HCT116 (cell line): ENCODE data around the gene BRINP3.

Experiments
- EZH2 ChIP-seq: fragments of 200-600 bp; sonication (generic); IDR thresholded peaks from 2 replicates; pipeline ENCODE4 v1.6.1; 2017; ENCODE audit warnings: antibody characterized with exemption, mixed run types
- JUND ChIP-seq: IDR thresholded peaks from 2 replicates; pipeline ENCODE4 v1.6.1; 2012
- YY1 ChIP-seq: IDR thresholded peaks from 2 replicates; pipeline ENCODE4 v1.6.1; 2011; ENCODE audit warnings: low read length, low read depth, moderate library complexity, mild to moderate bottlenecking; ENCODE audit not compliant: insufficient replicate concordance; ENCODE audit errors: extremely low read depth
- TF ChIP-seq, protein P1 (sequence below), 3 experiments: fragments of 200-600 bp in 1 of 3; sonication (generic) in 1 of 3; IDR thresholded peaks in 2 of 3; conservative IDR thresholded peaks in 1 of 3; 2 replicates each; pipeline ENCODE4 v1.5.1; 2012 to 2017; ENCODE audit warnings: low read depth in 2 of 3, low read length in 2 of 3, antibody characterized with exemption in 1 of 3, borderline replicate concordance in 1 of 3, control low read depth in 1 of 3, mild to moderate bottlenecking in 1 of 3, mixed read lengths in 1 of 3, mixed run types in 1 of 3, moderate library complexity in 1 of 3; ENCODE audit not compliant: insufficient read depth in 1 of 3
- TF ChIP-seq, protein P2 (sequence below): IDR thresholded peaks from 2 replicates; pipeline ENCODE4 v1.6.1; 2011; ENCODE audit warnings: mild to moderate bottlenecking, low read length, moderate library complexity; ENCODE audit not compliant: insufficient replicate concordance; ENCODE audit errors: extremely low read depth

DNA sequence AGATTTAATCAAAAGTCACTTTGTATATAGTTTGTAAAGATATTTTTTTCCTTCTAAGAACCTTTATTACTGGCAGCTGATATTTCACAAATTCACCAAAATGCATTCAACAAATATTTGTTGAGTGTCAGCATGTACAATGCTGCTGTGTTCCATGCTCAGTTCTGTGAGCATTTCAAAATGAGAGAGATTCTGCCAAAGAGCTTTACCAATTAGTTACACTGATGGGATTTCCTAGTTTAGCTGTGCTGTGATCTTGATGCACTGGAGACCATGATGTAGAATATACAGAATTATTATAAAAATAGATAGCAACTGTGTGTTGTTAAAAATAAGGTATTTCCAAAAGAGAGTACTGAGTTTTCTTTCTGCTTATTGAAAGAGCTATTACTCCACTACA lies 225.6 kb downstream of the BRINP3 start:
- TF ChIP-seq, protein P1, sequence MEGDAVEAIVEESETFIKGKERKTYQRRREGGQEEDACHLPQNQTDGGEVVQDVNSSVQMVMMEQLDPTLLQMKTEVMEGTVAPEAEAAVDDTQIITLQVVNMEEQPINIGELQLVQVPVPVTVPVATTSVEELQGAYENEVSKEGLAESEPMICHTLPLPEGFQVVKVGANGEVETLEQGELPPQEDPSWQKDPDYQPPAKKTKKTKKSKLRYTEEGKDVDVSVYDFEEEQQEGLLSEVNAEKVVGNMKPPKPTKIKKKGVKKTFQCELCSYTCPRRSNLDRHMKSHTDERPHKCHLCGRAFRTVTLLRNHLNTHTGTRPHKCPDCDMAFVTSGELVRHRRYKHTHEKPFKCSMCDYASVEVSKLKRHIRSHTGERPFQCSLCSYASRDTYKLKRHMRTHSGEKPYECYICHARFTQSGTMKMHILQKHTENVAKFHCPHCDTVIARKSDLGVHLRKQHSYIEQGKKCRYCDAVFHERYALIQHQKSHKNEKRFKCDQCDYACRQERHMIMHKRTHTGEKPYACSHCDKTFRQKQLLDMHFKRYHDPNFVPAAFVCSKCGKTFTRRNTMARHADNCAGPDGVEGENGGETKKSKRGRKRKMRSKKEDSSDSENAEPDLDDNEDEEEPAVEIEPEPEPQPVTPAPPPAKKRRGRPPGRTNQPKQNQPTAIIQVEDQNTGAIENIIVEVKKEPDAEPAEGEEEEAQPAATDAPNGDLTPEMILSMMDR (IDR thresholded peaks at IDR 0.05 in 2 of 3, conservative IDR thresholded peaks at IDR 0.05 in 1 of 3; ENCODE audit: borderline replicate concordance in 1 of 3, insufficient read depth in 1 of 3, low read depth in 2 of 3, low read length in 2 of 3) = no peak
- no peak for TF ChIP-seq EZH2
- TF ChIP-seq, protein P2, sequence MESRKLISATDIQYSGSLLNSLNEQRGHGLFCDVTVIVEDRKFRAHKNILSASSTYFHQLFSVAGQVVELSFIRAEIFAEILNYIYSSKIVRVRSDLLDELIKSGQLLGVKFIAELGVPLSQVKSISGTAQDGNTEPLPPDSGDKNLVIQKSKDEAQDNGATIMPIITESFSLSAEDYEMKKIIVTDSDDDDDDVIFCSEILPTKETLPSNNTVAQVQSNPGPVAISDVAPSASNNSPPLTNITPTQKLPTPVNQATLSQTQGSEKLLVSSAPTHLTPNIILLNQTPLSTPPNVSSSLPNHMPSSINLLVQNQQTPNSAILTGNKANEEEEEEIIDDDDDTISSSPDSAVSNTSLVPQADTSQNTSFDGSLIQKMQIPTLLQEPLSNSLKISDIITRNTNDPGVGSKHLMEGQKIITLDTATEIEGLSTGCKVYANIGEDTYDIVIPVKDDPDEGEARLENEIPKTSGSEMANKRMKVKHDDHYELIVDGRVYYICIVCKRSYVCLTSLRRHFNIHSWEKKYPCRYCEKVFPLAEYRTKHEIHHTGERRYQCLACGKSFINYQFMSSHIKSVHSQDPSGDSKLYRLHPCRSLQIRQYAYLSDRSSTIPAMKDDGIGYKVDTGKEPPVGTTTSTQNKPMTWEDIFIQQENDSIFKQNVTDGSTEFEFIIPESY = no peak
- no peak for TF ChIP-seq YY1
- TF ChIP-seq JUND = no peak
